Astrocyte (in vitro differentiated cells and primary cell): Measurements from ENCODE around the gene ASB2.

Source experiments
- EZH2 ChIP-seq: IDR thresholded peaks from 2 replicates; pipeline ENCODE4 v1.6.1; 2012; ENCODE audit warnings: mild to moderate bottlenecking, low read length, inconsistent platforms; ENCODE audit not compliant: insufficient read depth
- TF ChIP-seq, protein P1 (sequence below): IDR thresholded peaks from 2 replicates; pipeline ENCODE4 v1.5.1; 2011; ENCODE audit warnings: low read depth, mild to moderate bottlenecking, inconsistent platforms, low read length, moderate library complexity; ENCODE audit not compliant: insufficient read depth

DNA sequence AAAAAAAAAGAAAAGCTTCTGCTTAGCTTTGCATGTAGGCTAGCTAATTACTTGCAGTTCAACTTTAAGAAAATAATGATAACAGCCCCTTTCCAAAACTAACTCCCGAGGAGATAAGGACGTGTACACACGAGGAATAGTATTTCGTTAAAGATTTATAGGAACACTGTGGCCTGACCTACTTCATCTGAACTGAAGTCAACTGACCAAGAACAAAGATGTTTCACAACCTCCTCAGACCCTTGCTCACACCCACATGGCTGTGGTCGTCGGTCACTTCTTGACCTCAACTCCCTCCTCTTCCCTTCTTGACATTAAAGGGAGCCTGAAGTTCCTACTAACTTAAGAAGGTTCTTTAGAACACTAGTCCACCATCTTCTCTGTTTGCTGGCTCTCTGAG lies 74.6 kb downstream of the ASB2 start:
- TF ChIP-seq, protein P1, sequence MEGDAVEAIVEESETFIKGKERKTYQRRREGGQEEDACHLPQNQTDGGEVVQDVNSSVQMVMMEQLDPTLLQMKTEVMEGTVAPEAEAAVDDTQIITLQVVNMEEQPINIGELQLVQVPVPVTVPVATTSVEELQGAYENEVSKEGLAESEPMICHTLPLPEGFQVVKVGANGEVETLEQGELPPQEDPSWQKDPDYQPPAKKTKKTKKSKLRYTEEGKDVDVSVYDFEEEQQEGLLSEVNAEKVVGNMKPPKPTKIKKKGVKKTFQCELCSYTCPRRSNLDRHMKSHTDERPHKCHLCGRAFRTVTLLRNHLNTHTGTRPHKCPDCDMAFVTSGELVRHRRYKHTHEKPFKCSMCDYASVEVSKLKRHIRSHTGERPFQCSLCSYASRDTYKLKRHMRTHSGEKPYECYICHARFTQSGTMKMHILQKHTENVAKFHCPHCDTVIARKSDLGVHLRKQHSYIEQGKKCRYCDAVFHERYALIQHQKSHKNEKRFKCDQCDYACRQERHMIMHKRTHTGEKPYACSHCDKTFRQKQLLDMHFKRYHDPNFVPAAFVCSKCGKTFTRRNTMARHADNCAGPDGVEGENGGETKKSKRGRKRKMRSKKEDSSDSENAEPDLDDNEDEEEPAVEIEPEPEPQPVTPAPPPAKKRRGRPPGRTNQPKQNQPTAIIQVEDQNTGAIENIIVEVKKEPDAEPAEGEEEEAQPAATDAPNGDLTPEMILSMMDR = no peak
- no peak for TF ChIP-seq EZH2
